ENCODE measurements around the gene PMM1.
"Not testable (repeated sequence)": the region's sequence is repeated elsewhere in the genome, so short reads cannot be mapped to it uniquely, and the experiment has no call there.

The PMM1 gene

GRCh38 chr22:41563051-41563711 is 26.5 kb downstream of the PMM1 start:
- Histone ChIP-seq H3K27me3 (ENCODE audit: low read depth, low read length) (no peaks in the 10 kb centered on the region), H3K27ac (ENCODE audit: low read length) (no peak overlapping the region), H3K4me1 (ENCODE audit: control insufficient read depth in 1 of 2, insufficient read depth in 2 of 2, low read length in 2 of 2) (peaks cover 0 to 14% of the 10 kb centered on the region in 2 donors), H3K36me3 (ENCODE audit: control insufficient read depth in 1 of 2, insufficient read depth in 2 of 2, low read length in 2 of 2) (no peaks in the 10 kb centered on the region), H3K4me3 (ENCODE audit: low read depth in 1 of 2, low read length in 2 of 2) (no peak overlapping the region), H3K9me3 (ENCODE audit: control insufficient read depth in 1 of 2, low read length in 2 of 2) (no peaks in the 10 kb centered on the region)

- no peak overlapping the region for H3K4me3 ChIP-seq (ENCODE audit: low read depth in 1 of 2, low read length in 2 of 2)
- peaks cover 0 to 14% of the 10 kb centered on the region in 2 donors for H3K4me1 ChIP-seq (ENCODE audit: control insufficient read depth in 1 of 2, insufficient read depth in 2 of 2, low read length in 2 of 2)
- no peaks in the 10 kb centered on the region for H3K9me3 ChIP-seq (ENCODE audit: control insufficient read depth in 1 of 2, low read length in 2 of 2)
- no peaks in the 10 kb centered on the region for H3K27me3 ChIP-seq (ENCODE audit: low read depth, low read length)
- no peaks in the 10 kb centered on the region for H3K36me3 ChIP-seq (ENCODE audit: control insufficient read depth in 1 of 2, insufficient read depth in 2 of 2, low read length in 2 of 2)
- H3K27ac ChIP-seq (ENCODE audit: low read length) = no peak overlapping the region
These were observed 27.2 kb downstream of the PMM1 start for GRCh38 chr22:41562461-41562860.

- no peaks in the 10 kb centered on the region for H3K9me3 ChIP-seq (ENCODE audit: control insufficient read depth in 1 of 2, low read length in 2 of 2)
- H3K27ac ChIP-seq (ENCODE audit: low read length) = no peak overlapping the region
- peak overlapping the region in 1 of 2 donors; percentile 54 for H3K4me3 ChIP-seq (ENCODE audit: low read depth in 1 of 2, low read length in 2 of 2)
- H3K4me1 ChIP-seq (ENCODE audit: control insufficient read depth in 1 of 2, insufficient read depth in 2 of 2, low read length in 2 of 2) = peaks cover 0 to 14% of the 10 kb centered on the region in 2 donors
- H3K36me3 ChIP-seq (ENCODE audit: control insufficient read depth in 1 of 2, insufficient read depth in 2 of 2, low read length in 2 of 2) = no peaks in the 10 kb centered on the region
- no peaks in the 10 kb centered on the region for H3K27me3 ChIP-seq (ENCODE audit: low read depth, low read length)
These were observed 27.9 kb downstream of the PMM1 start for GRCh38 chr22:41561788-41562187.

- peaks cover 0 to 14% of the 10 kb centered on the region in 2 donors for H3K4me1 ChIP-seq (ENCODE audit: control insufficient read depth in 1 of 2, insufficient read depth in 2 of 2, low read length in 2 of 2)
- peak overlapping the region; percentile 42 to 54 for H3K4me3 ChIP-seq (ENCODE audit: low read depth in 1 of 2, low read length in 2 of 2)
- no peak overlapping the region for H3K27ac ChIP-seq (ENCODE audit: low read length)
- no peaks in the 10 kb centered on the region for H3K36me3 ChIP-seq (ENCODE audit: control insufficient read depth in 1 of 2, insufficient read depth in 2 of 2, low read length in 2 of 2)
- H3K9me3 ChIP-seq (ENCODE audit: control insufficient read depth in 1 of 2, low read length in 2 of 2) = no peaks in the 10 kb centered on the region
- H3K27me3 ChIP-seq (ENCODE audit: low read depth, low read length) = no peaks in the 10 kb centered on the region
These were observed 28.3 kb downstream of the PMM1 start for GRCh38 chr22:41561335-41561734.

- no peaks in the 10 kb centered on the region for H3K27me3 ChIP-seq (ENCODE audit: low read depth, low read length)
- no peaks in the 10 kb centered on the region for H3K36me3 ChIP-seq (ENCODE audit: control insufficient read depth in 1 of 2, insufficient read depth in 2 of 2, low read length in 2 of 2)
- no peaks in the 10 kb centered on the region for H3K9me3 ChIP-seq (ENCODE audit: control insufficient read depth in 1 of 2, low read length in 2 of 2)
- no peak overlapping the region for H3K4me3 ChIP-seq (ENCODE audit: low read depth in 1 of 2, low read length in 2 of 2)
- H3K27ac ChIP-seq (ENCODE audit: low read length) = no peak overlapping the region
- peaks cover 0 to 9% of the 10 kb centered on the region in 2 donors for H3K4me1 ChIP-seq (ENCODE audit: control insufficient read depth in 1 of 2, insufficient read depth in 2 of 2, low read length in 2 of 2)
These were observed 29.6 kb downstream of the PMM1 start for GRCh38 chr22:41560095-41560471.

GRCh38 chr22:41558241-41558630 is 31.4 kb downstream of the PMM1 start:
- H3K9me3 ChIP-seq (ENCODE audit: control insufficient read depth in 1 of 2, low read length in 2 of 2); H3K4me3 ChIP-seq (ENCODE audit: low read depth in 1 of 2, low read length in 2 of 2); H3K27me3 ChIP-seq (ENCODE audit: low read depth, low read length); H3K36me3 ChIP-seq (ENCODE audit: control insufficient read depth in 1 of 2, insufficient read depth in 2 of 2, low read length in 2 of 2); H3K27ac ChIP-seq (ENCODE audit: low read length); H3K4me1 ChIP-seq (ENCODE audit: control insufficient read depth in 1 of 2, insufficient read depth in 2 of 2, low read length in 2 of 2): not testable (repeated sequence)

- Histone ChIP-seq H3K4me3 (ENCODE audit: low read depth in 1 of 2, low read length in 2 of 2) (peak overlapping the region in 1 of 2 donors; percentile 11), H3K9me3 (ENCODE audit: control insufficient read depth in 1 of 2, low read length in 2 of 2) (no peaks in the 10 kb centered on the region), H3K27ac (ENCODE audit: low read length) (peak overlapping the region; percentile 45), H3K4me1 (ENCODE audit: control insufficient read depth in 1 of 2, insufficient read depth in 2 of 2, low read length in 2 of 2) (peaks cover 0 to 9% of the 10 kb centered on the region in 2 donors), H3K36me3 (ENCODE audit: control insufficient read depth in 1 of 2, insufficient read depth in 2 of 2, low read length in 2 of 2) (no peaks in the 10 kb centered on the region), H3K27me3 (ENCODE audit: low read depth, low read length) (no peaks in the 10 kb centered on the region)
These were observed 32.0 kb downstream of the PMM1 start for GRCh38 chr22:41557401-41558240.

- Histone ChIP-seq H3K4me1 (ENCODE audit: control insufficient read depth in 1 of 2, insufficient read depth in 2 of 2, low read length in 2 of 2) (peaks cover 0 to 4% of the 10 kb centered on the region in 2 donors), H3K27ac (ENCODE audit: low read length) (no peak overlapping the region)
These were observed 33.1 kb downstream of the PMM1 start for GRCh38 chr22:41556561-41556960.

GRCh38 chr22:41555325-41555982 is 34.2 kb downstream of the PMM1 start:
- Histone ChIP-seq H3K4me1 (ENCODE audit: control insufficient read depth in 1 of 2, insufficient read depth in 2 of 2, low read length in 2 of 2) (no peaks in the 10 kb centered on the region), H3K9me3 (ENCODE audit: control insufficient read depth in 1 of 2, low read length in 2 of 2) (no peaks in the 10 kb centered on the region), H3K4me3 (ENCODE audit: low read depth in 1 of 2, low read length in 2 of 2) (no peak overlapping the region), H3K36me3 (ENCODE audit: control insufficient read depth in 1 of 2, insufficient read depth in 2 of 2, low read length in 2 of 2) (no peaks in the 10 kb centered on the region), H3K27ac (ENCODE audit: low read length) (no peak overlapping the region), H3K27me3 (ENCODE audit: low read depth, low read length) (no peaks in the 10 kb centered on the region)

More at GRCh38 chr22:41556561-41556960, 33.1 kb downstream of the PMM1 start:
- Histone ChIP-seq H3K4me3 (ENCODE audit: low read depth in 1 of 2, low read length in 2 of 2) (no peak overlapping the region), H3K27me3 (ENCODE audit: low read depth, low read length) (no peaks in the 10 kb centered on the region), H3K9me3 (ENCODE audit: control insufficient read depth in 1 of 2, low read length in 2 of 2) (no peaks in the 10 kb centered on the region), H3K36me3 (ENCODE audit: control insufficient read depth in 1 of 2, insufficient read depth in 2 of 2, low read length in 2 of 2) (no peaks in the 10 kb centered on the region)

GRCh38 chr22:41551877-41552582 is 37.6 kb downstream of the PMM1 start:
- H3K36me3 ChIP-seq (ENCODE audit: control insufficient read depth in 1 of 2, insufficient read depth in 2 of 2, low read length in 2 of 2) = no peaks in the 10 kb centered on the region
- H3K9me3 ChIP-seq (ENCODE audit: control insufficient read depth in 1 of 2, low read length in 2 of 2) = no peaks in the 10 kb centered on the region
- H3K27ac ChIP-seq (ENCODE audit: low read length) = no peak overlapping the region
- H3K4me3 ChIP-seq (ENCODE audit: low read depth in 1 of 2, low read length in 2 of 2) = no peak overlapping the region
- H3K27me3 ChIP-seq (ENCODE audit: low read depth, low read length) = no peaks in the 10 kb centered on the region
- no peaks in the 10 kb centered on the region for H3K4me1 ChIP-seq (ENCODE audit: control insufficient read depth in 1 of 2, insufficient read depth in 2 of 2, low read length in 2 of 2)

- no peaks in the 10 kb centered on the region for H3K27me3 ChIP-seq (ENCODE audit: low read depth, low read length)
These were observed 38.6 kb downstream of the PMM1 start for GRCh38 chr22:41550952-41551491.

More at GRCh38 chr22:41550952-41551491, 38.6 kb downstream of the PMM1 start:
- Histone ChIP-seq H3K4me3 (ENCODE audit: low read depth in 1 of 2, low read length in 2 of 2) (no peak overlapping the region), H3K27ac (ENCODE audit: low read length) (no peak overlapping the region), H3K9me3 (ENCODE audit: control insufficient read depth in 1 of 2, low read length in 2 of 2) (no peaks in the 10 kb centered on the region), H3K4me1 (ENCODE audit: control insufficient read depth in 1 of 2, insufficient read depth in 2 of 2, low read length in 2 of 2) (no peaks in the 10 kb centered on the region), H3K36me3 (ENCODE audit: control insufficient read depth in 1 of 2, insufficient read depth in 2 of 2, low read length in 2 of 2) (no peaks in the 10 kb centered on the region)

Data from muscle layer of duodenum (tissue), 2 donors.